ENCODE data around the gene ATP6AP1. TPM values are rescaled to one million over a fixed set of nuclear protein-coding genes. Genes with fewer than 3 reads are reported as not detected.
A peak's percentile ranks its signal among the peaks of the same experiment; 100 is the strongest.

The ATP6AP1 gene
- polyA plus RNA-seq, 1 donor (not counting 4 experiments of a cell fraction or from before 2014, with no cell fraction given) = 42.4 TPM

DNA sequence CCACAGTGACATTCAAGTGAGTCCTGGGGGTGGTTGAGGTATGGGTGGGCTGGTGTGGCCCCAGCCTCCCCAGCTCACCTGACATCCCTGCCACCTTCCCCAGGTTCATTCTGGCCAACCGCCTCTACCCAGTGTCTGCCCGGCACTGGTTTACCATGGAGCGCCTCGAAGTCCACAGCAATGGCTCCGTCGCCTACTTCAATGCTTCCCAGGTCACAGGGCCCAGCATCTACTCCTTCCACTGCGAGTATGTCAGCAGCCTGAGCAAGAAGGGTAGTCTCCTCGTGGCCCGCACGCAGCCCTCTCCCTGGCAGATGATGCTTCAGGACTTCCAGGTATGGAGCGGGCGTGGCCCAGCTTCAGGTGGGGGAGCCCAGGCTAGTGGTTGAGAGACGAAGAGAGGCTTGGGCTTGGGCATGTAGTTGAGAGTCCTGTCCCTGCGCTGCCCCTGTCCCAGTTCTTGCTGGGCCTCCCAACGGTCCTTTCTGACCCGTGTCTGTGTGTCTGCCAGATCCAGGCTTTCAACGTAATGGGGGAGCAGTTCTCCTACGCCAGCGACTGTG, 6.8 kb downstream of the ATP6AP1 start:
- Histone ChIP-seq H3K36me3 (ENCODE audit: control insufficient read depth in 2 of 2, extremely low read depth in 1 of 2, insufficient read depth in 2 of 2, low read length in 2 of 2) (peaks cover 5 to 11% of the 10 kb centered on the region in 2 experiments), H4K20me1 (ENCODE audit: control insufficient read depth, extremely low read depth, insufficient read depth, low read length) (peaks cover 5% of the 10 kb centered on the region), H3K9ac (ENCODE audit: control insufficient read depth, extremely low read depth, insufficient read depth, low read length) (no peak overlapping the region), H3K79me2 (ENCODE audit: control insufficient read depth, insufficient read depth, low read length) (peaks cover 25% of the 10 kb centered on the region), H2AFZ (ENCODE audit: control insufficient read depth, low read length) (no peak overlapping the region), H3K4me1 (ENCODE audit: control insufficient read depth, extremely low read depth, insufficient read depth, low read length) (peaks cover 6% of the 10 kb centered on the region), H3K4me2 (ENCODE audit: control insufficient read depth, extremely low read depth, insufficient read depth, low read depth, low read length) (no peak overlapping the region), H3K9me1 (ENCODE audit: control insufficient read depth, extremely low read depth, insufficient read depth, low read length) (no peaks in the 10 kb centered on the region), H3K4me3 (ENCODE audit: control insufficient read depth in 2 of 3, extremely low read depth in 1 of 3, insufficient read depth in 2 of 3, low read depth in 1 of 3, low read length in 3 of 3) (no peak overlapping the region), H3K27ac (ENCODE audit: control insufficient read depth, insufficient read depth, low read length) (no peak overlapping the region), H3K27me3 (ENCODE audit: control insufficient read depth, extremely low read depth, insufficient read depth, low read length) (no peaks in the 10 kb centered on the region), H3K9me3 (ENCODE audit: control insufficient read depth, low read depth, low read length) (peaks cover 4% of the 10 kb centered on the region)
- TF ChIP-seq EZH2 (IDR thresholded peaks at IDR 0.05; ENCODE audit: low read length) = no peak
- TF ChIP-seq, protein P1, sequence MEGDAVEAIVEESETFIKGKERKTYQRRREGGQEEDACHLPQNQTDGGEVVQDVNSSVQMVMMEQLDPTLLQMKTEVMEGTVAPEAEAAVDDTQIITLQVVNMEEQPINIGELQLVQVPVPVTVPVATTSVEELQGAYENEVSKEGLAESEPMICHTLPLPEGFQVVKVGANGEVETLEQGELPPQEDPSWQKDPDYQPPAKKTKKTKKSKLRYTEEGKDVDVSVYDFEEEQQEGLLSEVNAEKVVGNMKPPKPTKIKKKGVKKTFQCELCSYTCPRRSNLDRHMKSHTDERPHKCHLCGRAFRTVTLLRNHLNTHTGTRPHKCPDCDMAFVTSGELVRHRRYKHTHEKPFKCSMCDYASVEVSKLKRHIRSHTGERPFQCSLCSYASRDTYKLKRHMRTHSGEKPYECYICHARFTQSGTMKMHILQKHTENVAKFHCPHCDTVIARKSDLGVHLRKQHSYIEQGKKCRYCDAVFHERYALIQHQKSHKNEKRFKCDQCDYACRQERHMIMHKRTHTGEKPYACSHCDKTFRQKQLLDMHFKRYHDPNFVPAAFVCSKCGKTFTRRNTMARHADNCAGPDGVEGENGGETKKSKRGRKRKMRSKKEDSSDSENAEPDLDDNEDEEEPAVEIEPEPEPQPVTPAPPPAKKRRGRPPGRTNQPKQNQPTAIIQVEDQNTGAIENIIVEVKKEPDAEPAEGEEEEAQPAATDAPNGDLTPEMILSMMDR (optimal IDR thresholded peaks at IDR 0.05 in 1 of 3, IDR thresholded peaks at IDR 0.05 in 1 of 3, conservative IDR thresholded peaks at IDR 0.05 in 1 of 3; ENCODE audit: extremely low read depth in 1 of 3, insufficient read depth in 2 of 3, low read length in 3 of 3) = no peak
- dilution Hi-C loops (cut with MboI; ENCODE audit: extremely low pct_ligation_motif_present, low sequenced_read_pairs) = no loop called here
- FAIRE-seq (no peak), DNase-seq (ENCODE audit: low read depth, low spot score) (no peak)

DNA sequence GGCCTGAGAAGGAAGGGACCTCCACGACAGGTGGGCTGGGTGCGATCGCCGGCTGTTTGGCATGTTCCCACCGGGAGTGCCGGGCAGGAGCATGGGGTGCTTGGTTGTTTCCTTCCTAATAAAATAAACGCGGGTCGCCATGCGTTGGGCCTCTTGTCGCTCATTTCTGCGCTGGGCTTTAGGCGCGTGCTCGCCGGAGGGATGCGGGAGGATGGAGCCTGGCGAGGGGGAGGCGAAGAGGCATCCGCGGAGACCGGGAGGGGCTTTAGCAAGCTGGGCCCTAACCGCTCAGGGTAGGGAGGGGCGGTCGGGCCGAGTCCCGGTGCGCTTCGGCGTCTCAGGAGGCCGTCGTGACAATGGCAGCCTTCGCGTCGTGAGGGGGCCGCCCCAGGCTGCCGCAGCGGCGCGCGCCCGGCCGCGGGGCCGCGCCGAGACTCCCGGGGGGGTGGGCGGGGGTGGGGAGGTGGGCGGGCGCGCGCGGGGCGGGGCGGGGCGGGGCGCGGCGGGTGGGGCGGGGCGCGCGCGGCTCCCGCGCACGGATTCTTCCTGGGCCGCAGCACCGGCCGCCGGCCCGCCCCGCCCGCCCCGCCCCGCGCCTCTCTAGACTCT, 8.0 kb downstream of the ATP6AP1 start:
- no peak overlapping the region for H2AFZ ChIP-seq (ENCODE audit: control insufficient read depth, low read length)
- H3K27me3 ChIP-seq (ENCODE audit: control insufficient read depth, extremely low read depth, insufficient read depth, low read length) = no peaks in the 10 kb centered on the region
- peaks cover 4% of the 10 kb centered on the region for H3K9me3 ChIP-seq (ENCODE audit: control insufficient read depth, low read depth, low read length)
- FAIRE-seq = no peak
- TF ChIP-seq, protein P1 (optimal IDR thresholded peaks at IDR 0.05 in 1 of 3, IDR thresholded peaks at IDR 0.05 in 1 of 3, conservative IDR thresholded peaks at IDR 0.05 in 1 of 3; ENCODE audit: extremely low read depth in 1 of 3, insufficient read depth in 2 of 3, low read length in 3 of 3) = no peak
- no peak for TF ChIP-seq EZH2 (IDR thresholded peaks at IDR 0.05; ENCODE audit: low read length)
- H3K9ac ChIP-seq (ENCODE audit: control insufficient read depth, extremely low read depth, insufficient read depth, low read length) = peak overlapping the region; percentile 28
- H3K36me3 ChIP-seq (ENCODE audit: control insufficient read depth in 2 of 2, extremely low read depth in 1 of 2, insufficient read depth in 2 of 2, low read length in 2 of 2) = peaks cover 7 to 10% of the 10 kb centered on the region in 2 experiments
- peak overlapping the region in 1 of 3 experiments; percentile 48 for H3K4me3 ChIP-seq (ENCODE audit: control insufficient read depth in 2 of 3, extremely low read depth in 1 of 3, insufficient read depth in 2 of 3, low read depth in 1 of 3, low read length in 3 of 3)
- no peak overlapping the region for H3K27ac ChIP-seq (ENCODE audit: control insufficient read depth, insufficient read depth, low read length)
- no peaks in the 10 kb centered on the region for H3K9me1 ChIP-seq (ENCODE audit: control insufficient read depth, extremely low read depth, insufficient read depth, low read length)
- H3K4me1 ChIP-seq (ENCODE audit: control insufficient read depth, extremely low read depth, insufficient read depth, low read length) = peaks cover 6% of the 10 kb centered on the region
- peaks cover 22% of the 10 kb centered on the region for H3K79me2 ChIP-seq (ENCODE audit: control insufficient read depth, insufficient read depth, low read length)
- H3K4me2 ChIP-seq (ENCODE audit: control insufficient read depth, extremely low read depth, insufficient read depth, low read depth, low read length) = peak overlapping the region; percentile 16
- peaks cover 5% of the 10 kb centered on the region for H4K20me1 ChIP-seq (ENCODE audit: control insufficient read depth, extremely low read depth, insufficient read depth, low read length)
- no peak for DNase-seq (ENCODE audit: low read depth, low spot score)
- dilution Hi-C loops (cut with MboI; ENCODE audit: extremely low pct_ligation_motif_present, low sequenced_read_pairs) = no loop called here

Data from keratinocyte (primary cell).